Measurements from ENCODE around the gene OR10P1. TPM values are rescaled to one million over a fixed set of nuclear protein-coding genes. Genes with fewer than 3 reads are reported as not detected.
"Not testable (repeated sequence)": the region's sequence is repeated elsewhere in the genome, so short reads cannot be mapped to it uniquely, and the experiment has no call there.

The OR10P1 gene
- total RNA-seq: not detected

- ATAC-seq: no peak
- Mint-ChIP-seq H3K27ac (peak within 1 kb of the TSS; percentile 56), H3K4me1 (ENCODE audit: low read depth) (peaks cover 13% of the 10 kb centered on the region), H3K27me3 (peaks cover 13% of the 10 kb centered on the region), H3K36me3 (ENCODE audit: low read depth) (no peaks in the 10 kb centered on the region), H3K4me3 (peak within 1 kb of the TSS; percentile 16), H3K9me3 (no peaks in the 10 kb centered on the region)
- intact Hi-C loops (cut with micrococcal nuclease): no loop called here
- no peak for DNase-seq
- CTCF ChIA-PET: interaction anchor here (2.1 to 3.5 kb wide), 2 partner anchors 10 to 19 kb away, joined by 9 to 17 read pairs; no protein-coding TSS in a partner anchor
- POLR2A ChIA-PET: interaction anchor here (1.2 kb wide), 1 partner anchor 10 kb away, joined by 3 read pairs; no protein-coding TSS in a partner anchor
- TF ChIP-seq CTCF (IDR thresholded peaks at IDR 0.05): no peak
Measured at GRCh38 chr12:55636853-55637252, at the start of gene OR10P1. OR10P1 (plus strand) TSS chr12:55636892; CDS start chr12:55636892, 0 bp downstream.

- POLR2A ChIA-PET; CTCF ChIA-PET; DNase-seq; H3K36me3 Mint-ChIP-seq (ENCODE audit: low read depth); intact Hi-C loops (cut with micrococcal nuclease); H3K4me1 Mint-ChIP-seq (ENCODE audit: low read depth); H3K4me3 Mint-ChIP-seq; ATAC-seq; H3K9me3 Mint-ChIP-seq; H3K27ac Mint-ChIP-seq: not testable (repeated sequence)
- peaks cover 28% of the 10 kb centered on the region for H3K27me3 Mint-ChIP-seq
Measured at GRCh38 chr12:55590152-55590551, 46.5 kb upstream of the OR10P1 start.

GRCh38 chr12:55607821-55608594 is 28.7 kb upstream of the OR10P1 start:
- peaks cover 7% of the 10 kb centered on the region for H3K4me1 Mint-ChIP-seq (ENCODE audit: low read depth)
- no peaks in the 10 kb centered on the region for H3K36me3 Mint-ChIP-seq (ENCODE audit: low read depth)
- peaks cover 2% of the 10 kb centered on the region for H3K9me3 Mint-ChIP-seq
- POLR2A ChIA-PET: interaction anchor here (0.6 kb wide), 1 partner anchor 34 kb away, joined by 3 read pairs; no protein-coding TSS in a partner anchor
- no peak for TF ChIP-seq CTCF (IDR thresholded peaks at IDR 0.05)
- intact Hi-C loops (cut with micrococcal nuclease): no loop called here
- no peak overlapping the region for H3K27ac Mint-ChIP-seq
- H3K4me3 Mint-ChIP-seq: no peak overlapping the region
- CTCF ChIA-PET: interaction anchor here (2.5 to 4.4 kb wide), 2 partner anchors 11 to 49 kb away, joined by 8 to 16 read pairs; no protein-coding TSS in a partner anchor
- peaks cover 39% of the 10 kb centered on the region for H3K27me3 Mint-ChIP-seq
- DNase-seq (no peak), ATAC-seq (no peak)

- intact Hi-C loops (cut with micrococcal nuclease): no loop called here
- no peak for DNase-seq
- Mint-ChIP-seq H3K4me1 (ENCODE audit: low read depth) (peaks cover 7% of the 10 kb centered on the region), H3K9me3 (peaks cover 8% of the 10 kb centered on the region), H3K4me3 (no peak overlapping the region), H3K27me3 (peaks cover 35% of the 10 kb centered on the region), H3K27ac (no peak overlapping the region), H3K36me3 (ENCODE audit: low read depth) (no peaks in the 10 kb centered on the region)
- TF ChIP-seq CTCF (IDR thresholded peaks at IDR 0.05): no peak
- POLR2A ChIA-PET: no interaction called here
- peak; percentile 39 for ATAC-seq
- CTCF ChIA-PET: interaction anchor here (1.4 to 4.4 kb wide), 2 partner anchors 8 to 46 kb away, joined by 3 to 16 read pairs; no protein-coding TSS in a partner anchor
Measured at GRCh38 chr12:55610598-55610997, 26.1 kb upstream of the OR10P1 start.

- intact Hi-C loops (cut with micrococcal nuclease): no loop called here
- Mint-ChIP-seq H3K4me3 (no peak overlapping the region), H3K27ac (no peak overlapping the region), H3K4me1 (ENCODE audit: low read depth) (peaks cover 7% of the 10 kb centered on the region), H3K36me3 (ENCODE audit: low read depth) (no peaks in the 10 kb centered on the region), H3K27me3 (peaks cover 29% of the 10 kb centered on the region), H3K9me3 (peaks cover 20% of the 10 kb centered on the region)
- ChIA-PET CTCF (interaction anchor here (1.6 kb wide), 1 partner anchor 44 kb away, joined by 4 read pairs; no protein-coding TSS in a partner anchor), POLR2A (no interaction called here)
- ATAC-seq: no peak
- DNase-seq: no peak
- TF ChIP-seq CTCF (IDR thresholded peaks at IDR 0.05): no peak
Measured at GRCh38 chr12:55612646-55613045, 24.0 kb upstream of the OR10P1 start.

Measured in activated CD8-positive, alpha-beta T cell treated with anti-CD3 and anti-CD28 coated beads for 36 hours (primary cell).